ENCODE measurements around the gene COL4A6.

Gene COL4A6

GRCh38 chrX:108211301-108211700, 226.9 kb downstream of the COL4A6 start:
- Mint-ChIP-seq H3K27ac (no peak overlapping the region), H3K4me3 (no peak overlapping the region), H3K9me3 (no peaks in the 10 kb centered on the region), H3K27me3 (peaks cover 29% of the 10 kb centered on the region), H3K4me1 (ENCODE audit: low read depth) (no peaks in the 10 kb centered on the region), H3K36me3 (ENCODE audit: low read depth) (no peaks in the 10 kb centered on the region)
- DNase-seq, result no peak

GRCh38 chrX:108209006-108209554, 229.1 kb downstream of the COL4A6 start:
- Mint-ChIP-seq H3K9me3 (no peaks in the 10 kb centered on the region), H3K36me3 (ENCODE audit: low read depth) (no peaks in the 10 kb centered on the region), H3K27me3 (peaks cover 40% of the 10 kb centered on the region), H3K27ac (no peak overlapping the region), H3K4me1 (ENCODE audit: low read depth) (no peaks in the 10 kb centered on the region), H3K4me3 (no peak overlapping the region)
- no peak for DNase-seq

GRCh38 chrX:108203540-108203939, 234.7 kb downstream of the COL4A6 start:
- DNase-seq, result no peak
- Mint-ChIP-seq H3K4me3 (no peak overlapping the region), H3K36me3 (ENCODE audit: low read depth) (no peaks in the 10 kb centered on the region), H3K4me1 (ENCODE audit: low read depth) (no peaks in the 10 kb centered on the region), H3K27ac (no peak overlapping the region), H3K27me3 (peaks cover 53% of the 10 kb centered on the region), H3K9me3 (no peaks in the 10 kb centered on the region)

- no peak overlapping the region for H3K4me3 Mint-ChIP-seq
- H3K9me3 Mint-ChIP-seq, result no peaks in the 10 kb centered on the region
- no peaks in the 10 kb centered on the region for H3K4me1 Mint-ChIP-seq (ENCODE audit: low read depth)
- H3K27me3 Mint-ChIP-seq, result peaks cover 49% of the 10 kb centered on the region
- no peak overlapping the region for H3K27ac Mint-ChIP-seq
- DNase-seq, result no peak
- H3K36me3 Mint-ChIP-seq (ENCODE audit: low read depth), result no peaks in the 10 kb centered on the region
Observed at GRCh38 chrX:108199691-108200090, 238.5 kb downstream of the COL4A6 start.

GRCh38 chrX:108199041-108199440, 239.2 kb downstream of the COL4A6 start:
- no peak overlapping the region for H3K4me3 Mint-ChIP-seq
- H3K9me3 Mint-ChIP-seq, result no peaks in the 10 kb centered on the region
- no peaks in the 10 kb centered on the region for H3K36me3 Mint-ChIP-seq (ENCODE audit: low read depth)
- H3K27me3 Mint-ChIP-seq, result peaks cover 44% of the 10 kb centered on the region
- H3K27ac Mint-ChIP-seq, result no peak overlapping the region
- H3K4me1 Mint-ChIP-seq (ENCODE audit: low read depth), result no peaks in the 10 kb centered on the region
- no peak for DNase-seq

GRCh38 chrX:108198420-108198819, 239.8 kb downstream of the COL4A6 start:
- Mint-ChIP-seq H3K36me3 (ENCODE audit: low read depth) (no peaks in the 10 kb centered on the region), H3K27ac (no peak overlapping the region), H3K4me3 (no peak overlapping the region)

GRCh38 chrX:108186811-108187210, 251.4 kb downstream of the COL4A6 start:
- no peak overlapping the region for H3K27ac Mint-ChIP-seq
- H3K4me3 Mint-ChIP-seq, result no peak overlapping the region
- no peaks in the 10 kb centered on the region for H3K9me3 Mint-ChIP-seq
- H3K4me1 Mint-ChIP-seq (ENCODE audit: low read depth), result no peaks in the 10 kb centered on the region
- no peak for DNase-seq
- H3K27me3 Mint-ChIP-seq, result peaks cover 22% of the 10 kb centered on the region
- no peaks in the 10 kb centered on the region for H3K36me3 Mint-ChIP-seq (ENCODE audit: low read depth)

More at GRCh38 chrX:108198420-108198819, 239.8 kb downstream of the COL4A6 start:
- Mint-ChIP-seq H3K27me3 (peaks cover 42% of the 10 kb centered on the region), H3K9me3 (no peaks in the 10 kb centered on the region), H3K4me1 (ENCODE audit: low read depth) (no peaks in the 10 kb centered on the region)
- DNase-seq, result no peak

GRCh38 chrX:108178143-108178498, 260.1 kb downstream of the COL4A6 start:
- Mint-ChIP-seq H3K4me3 (no peak overlapping the region), H3K36me3 (ENCODE audit: low read depth) (no peaks in the 10 kb centered on the region), H3K4me1 (ENCODE audit: low read depth) (no peaks in the 10 kb centered on the region), H3K9me3 (no peaks in the 10 kb centered on the region), H3K27ac (no peak overlapping the region), H3K27me3 (peaks cover 16% of the 10 kb centered on the region)
- no peak for DNase-seq

GRCh38 chrX:108177351-108178142, 260.7 kb downstream of the COL4A6 start:
- H3K4me1 Mint-ChIP-seq (ENCODE audit: low read depth), result no peaks in the 10 kb centered on the region
- H3K27me3 Mint-ChIP-seq, result peaks cover 17% of the 10 kb centered on the region
- no peak for DNase-seq
- H3K36me3 Mint-ChIP-seq (ENCODE audit: low read depth), result no peaks in the 10 kb centered on the region
- H3K9me3 Mint-ChIP-seq, result no peaks in the 10 kb centered on the region
- no peak overlapping the region for H3K4me3 Mint-ChIP-seq
- no peak overlapping the region for H3K27ac Mint-ChIP-seq

GRCh38 chrX:108173874-108174273, 264.3 kb downstream of the COL4A6 start:
- H3K27me3 Mint-ChIP-seq, result peaks cover 20% of the 10 kb centered on the region
- H3K4me3 Mint-ChIP-seq, result no peak overlapping the region
- H3K9me3 Mint-ChIP-seq, result no peaks in the 10 kb centered on the region
- H3K36me3 Mint-ChIP-seq (ENCODE audit: low read depth), result no peaks in the 10 kb centered on the region
- DNase-seq, result no peak
- H3K4me1 Mint-ChIP-seq (ENCODE audit: low read depth), result no peaks in the 10 kb centered on the region
- no peak overlapping the region for H3K27ac Mint-ChIP-seq

- no peaks in the 10 kb centered on the region for H3K9me3 Mint-ChIP-seq
- no peak for DNase-seq
- no peaks in the 10 kb centered on the region for H3K4me1 Mint-ChIP-seq (ENCODE audit: low read depth)
- no peak overlapping the region for H3K4me3 Mint-ChIP-seq
- peaks cover 17% of the 10 kb centered on the region for H3K27me3 Mint-ChIP-seq
- no peak overlapping the region for H3K27ac Mint-ChIP-seq
- H3K36me3 Mint-ChIP-seq (ENCODE audit: low read depth), result no peaks in the 10 kb centered on the region
Observed at GRCh38 chrX:108171671-108172070, 266.6 kb downstream of the COL4A6 start.

GRCh38 chrX:108169768-108170167, 268.5 kb downstream of the COL4A6 start:
- no peak overlapping the region for H3K27ac Mint-ChIP-seq
- peaks cover 12% of the 10 kb centered on the region for H3K27me3 Mint-ChIP-seq
- DNase-seq, result no peak
- H3K9me3 Mint-ChIP-seq, result no peaks in the 10 kb centered on the region
- no peak overlapping the region for H3K4me3 Mint-ChIP-seq
- H3K36me3 Mint-ChIP-seq (ENCODE audit: low read depth), result no peaks in the 10 kb centered on the region
- no peaks in the 10 kb centered on the region for H3K4me1 Mint-ChIP-seq (ENCODE audit: low read depth)

GRCh38 chrX:108168961-108169740, 269.1 kb downstream of the COL4A6 start:
- Mint-ChIP-seq H3K4me1 (ENCODE audit: low read depth) (no peaks in the 10 kb centered on the region), H3K9me3 (no peaks in the 10 kb centered on the region), H3K27me3 (peaks cover 12% of the 10 kb centered on the region), H3K36me3 (ENCODE audit: low read depth) (no peaks in the 10 kb centered on the region), H3K4me3 (no peak overlapping the region), H3K27ac (no peak overlapping the region)
- DNase-seq, result no peak

- H3K4me3 Mint-ChIP-seq, result no peak overlapping the region
- no peaks in the 10 kb centered on the region for H3K9me3 Mint-ChIP-seq
- no peaks in the 10 kb centered on the region for H3K36me3 Mint-ChIP-seq (ENCODE audit: low read depth)
- no peak for DNase-seq
- no peaks in the 10 kb centered on the region for H3K4me1 Mint-ChIP-seq (ENCODE audit: low read depth)
- H3K27ac Mint-ChIP-seq, result no peak overlapping the region
- peaks cover under 1% of the 10 kb centered on the region for H3K27me3 Mint-ChIP-seq
Observed at GRCh38 chrX:108167211-108167872, 270.9 kb downstream of the COL4A6 start.
